ENCODE measurements around the gene MAD1L1.

The MAD1L1 gene

DNA sequence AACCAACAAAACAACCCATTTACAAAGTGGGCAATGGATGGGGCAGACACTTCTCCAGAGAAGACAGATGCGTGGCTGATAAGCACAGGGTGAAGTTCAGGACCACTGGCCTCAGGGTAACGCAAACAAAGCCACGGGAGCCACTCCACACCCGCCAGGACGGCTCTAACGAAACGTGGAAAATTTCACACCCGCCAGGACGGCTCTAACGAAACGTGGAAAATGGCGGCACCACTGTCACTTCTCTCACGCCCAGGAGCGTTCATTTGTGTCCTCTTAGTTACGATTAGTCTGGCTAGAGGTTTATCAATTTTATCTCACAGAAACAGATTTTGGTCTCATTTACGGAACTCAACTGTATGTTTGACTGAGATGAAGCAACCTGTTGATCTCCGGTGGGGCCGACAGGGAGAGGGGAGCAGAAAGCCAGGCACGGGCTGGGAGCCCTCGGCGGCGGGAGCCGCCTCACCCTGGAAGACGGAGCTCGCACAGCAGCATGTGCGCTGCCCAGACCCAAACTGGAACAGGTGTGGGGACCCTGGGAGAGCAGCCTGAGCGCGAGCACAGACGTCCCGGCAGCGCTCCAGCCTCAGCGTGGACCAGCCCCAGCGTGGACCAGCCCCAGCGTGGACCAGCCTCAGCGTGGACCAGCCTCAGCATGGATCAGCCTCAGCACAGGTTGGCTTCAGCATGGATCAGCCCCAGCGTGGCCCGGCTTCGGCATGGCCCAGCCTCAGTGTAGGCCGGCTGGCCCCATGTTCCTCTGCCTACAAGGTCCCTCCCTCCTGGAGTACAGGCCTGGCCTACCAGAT lies 243.5 kb downstream of the MAD1L1 start:
- TF ChIP-seq, protein P1, sequence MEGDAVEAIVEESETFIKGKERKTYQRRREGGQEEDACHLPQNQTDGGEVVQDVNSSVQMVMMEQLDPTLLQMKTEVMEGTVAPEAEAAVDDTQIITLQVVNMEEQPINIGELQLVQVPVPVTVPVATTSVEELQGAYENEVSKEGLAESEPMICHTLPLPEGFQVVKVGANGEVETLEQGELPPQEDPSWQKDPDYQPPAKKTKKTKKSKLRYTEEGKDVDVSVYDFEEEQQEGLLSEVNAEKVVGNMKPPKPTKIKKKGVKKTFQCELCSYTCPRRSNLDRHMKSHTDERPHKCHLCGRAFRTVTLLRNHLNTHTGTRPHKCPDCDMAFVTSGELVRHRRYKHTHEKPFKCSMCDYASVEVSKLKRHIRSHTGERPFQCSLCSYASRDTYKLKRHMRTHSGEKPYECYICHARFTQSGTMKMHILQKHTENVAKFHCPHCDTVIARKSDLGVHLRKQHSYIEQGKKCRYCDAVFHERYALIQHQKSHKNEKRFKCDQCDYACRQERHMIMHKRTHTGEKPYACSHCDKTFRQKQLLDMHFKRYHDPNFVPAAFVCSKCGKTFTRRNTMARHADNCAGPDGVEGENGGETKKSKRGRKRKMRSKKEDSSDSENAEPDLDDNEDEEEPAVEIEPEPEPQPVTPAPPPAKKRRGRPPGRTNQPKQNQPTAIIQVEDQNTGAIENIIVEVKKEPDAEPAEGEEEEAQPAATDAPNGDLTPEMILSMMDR (conservative IDR thresholded peaks at IDR 0.05; ENCODE audit: control insufficient read depth, insufficient read depth, low read depth, low read length): no peak
- DNase-seq (ENCODE audit: low read depth): no peak
- no peak overlapping the region for H3K4me3 ChIP-seq (ENCODE audit: control insufficient read depth, low read depth, low read length)

DNA sequence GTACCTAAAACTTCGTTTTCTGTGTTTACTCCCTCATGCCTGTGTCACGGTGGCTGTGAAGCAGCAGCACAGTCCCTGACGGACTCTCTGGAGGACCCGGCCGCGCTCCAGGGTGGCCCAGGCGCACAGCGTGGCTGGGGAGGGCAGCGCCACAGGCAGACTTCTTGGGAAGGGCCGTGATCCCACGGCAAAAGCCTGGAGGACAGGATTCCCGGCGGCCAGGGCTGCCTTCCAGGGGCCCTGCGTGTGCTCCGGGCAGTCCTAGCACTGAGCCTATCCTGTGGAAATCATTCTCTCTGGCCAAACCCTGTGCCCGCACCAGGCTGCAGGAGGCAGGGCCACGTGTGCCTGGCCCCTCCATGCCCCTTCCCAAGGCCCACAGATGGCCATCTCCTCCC lies 244.2 kb downstream of the MAD1L1 start:
- DNase-seq (ENCODE audit: low read depth): no peak
- no peak overlapping the region for H3K4me3 ChIP-seq (ENCODE audit: control insufficient read depth, low read depth, low read length)
- TF ChIP-seq, protein P1 (conservative IDR thresholded peaks at IDR 0.05; ENCODE audit: control insufficient read depth, insufficient read depth, low read depth, low read length): no peak

DNA sequence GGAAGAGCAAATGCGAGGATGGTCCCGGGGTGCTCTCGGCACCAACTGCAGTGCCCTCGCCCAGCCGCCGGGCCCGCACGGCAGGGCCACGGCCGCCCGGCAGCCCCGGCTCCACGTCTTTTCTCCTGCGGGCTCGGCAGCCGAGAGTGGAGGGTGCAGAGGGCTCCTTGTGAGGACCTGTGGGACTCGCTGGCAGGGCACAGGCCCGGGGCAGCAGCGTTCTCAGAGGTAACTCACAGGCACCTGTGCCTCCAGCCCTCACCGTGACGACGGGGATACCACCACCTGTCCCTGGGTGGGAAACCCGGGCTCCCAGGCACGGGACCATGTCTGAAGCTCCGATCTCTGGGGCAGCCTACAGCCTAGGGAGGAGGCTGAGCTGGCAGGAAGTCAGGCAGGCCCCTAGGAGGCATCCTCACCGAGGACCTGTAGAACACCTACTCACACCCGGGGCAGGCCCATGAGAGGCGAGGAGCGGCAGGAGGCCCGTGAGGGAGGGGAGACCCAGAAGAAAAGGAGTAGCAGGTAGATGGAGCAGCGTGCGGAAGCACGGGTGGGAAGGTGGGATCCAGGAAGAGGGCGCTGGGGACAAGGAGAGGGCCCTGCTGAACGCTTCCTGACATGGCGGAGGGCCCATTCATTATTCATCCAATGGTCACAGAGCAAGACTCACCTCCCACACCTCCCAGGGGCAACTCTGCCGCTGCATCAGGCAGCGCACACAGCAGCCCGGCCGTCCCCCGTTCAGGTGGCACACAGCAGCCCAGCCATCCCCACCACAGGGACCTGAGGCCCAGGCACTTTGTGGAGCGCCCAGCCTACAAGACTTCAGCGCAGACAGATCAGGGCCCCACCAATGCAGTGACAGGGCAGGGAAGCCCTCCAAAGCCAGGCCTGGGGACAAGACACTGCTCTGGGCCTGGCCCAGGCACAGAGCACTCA lies 244.9 kb downstream of the MAD1L1 start:
- no peak for DNase-seq (ENCODE audit: low read depth)
- TF ChIP-seq, protein P1 (conservative IDR thresholded peaks at IDR 0.05; ENCODE audit: control insufficient read depth, insufficient read depth, low read depth, low read length): no peak

DNA sequence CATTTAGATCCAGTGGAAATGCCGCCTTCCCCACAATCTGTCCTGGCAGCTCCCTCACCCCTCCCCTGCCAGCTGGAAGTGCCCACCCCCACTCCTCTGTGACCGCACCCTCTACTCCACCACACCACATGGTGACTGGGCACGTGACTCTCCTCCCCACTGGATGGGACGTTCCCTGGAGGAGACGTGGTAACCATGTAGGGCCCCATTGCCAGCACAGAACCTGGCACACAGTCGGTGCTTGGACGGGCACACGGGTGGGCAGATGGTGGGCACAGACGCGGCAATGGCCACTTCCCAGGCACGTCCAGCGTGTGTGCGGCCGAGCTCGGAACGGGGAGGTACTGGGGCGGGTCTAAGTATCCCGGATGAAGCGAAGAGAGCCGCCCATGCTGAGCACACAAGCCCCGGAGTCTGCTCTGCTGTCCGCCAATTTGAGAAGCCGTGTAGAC lies 245.6 kb downstream of the MAD1L1 start:
- TF ChIP-seq, protein P1 (conservative IDR thresholded peaks at IDR 0.05; ENCODE audit: control insufficient read depth, insufficient read depth, low read depth, low read length): no peak
- no peak overlapping the region for H3K4me3 ChIP-seq (ENCODE audit: control insufficient read depth, low read depth, low read length)
- no peak for DNase-seq (ENCODE audit: low read depth)

More for the DNA sequence above, 244.9 kb downstream of the MAD1L1 start:
- H3K4me3 ChIP-seq (ENCODE audit: control insufficient read depth, low read depth, low read length): no peak overlapping the region

DNA sequence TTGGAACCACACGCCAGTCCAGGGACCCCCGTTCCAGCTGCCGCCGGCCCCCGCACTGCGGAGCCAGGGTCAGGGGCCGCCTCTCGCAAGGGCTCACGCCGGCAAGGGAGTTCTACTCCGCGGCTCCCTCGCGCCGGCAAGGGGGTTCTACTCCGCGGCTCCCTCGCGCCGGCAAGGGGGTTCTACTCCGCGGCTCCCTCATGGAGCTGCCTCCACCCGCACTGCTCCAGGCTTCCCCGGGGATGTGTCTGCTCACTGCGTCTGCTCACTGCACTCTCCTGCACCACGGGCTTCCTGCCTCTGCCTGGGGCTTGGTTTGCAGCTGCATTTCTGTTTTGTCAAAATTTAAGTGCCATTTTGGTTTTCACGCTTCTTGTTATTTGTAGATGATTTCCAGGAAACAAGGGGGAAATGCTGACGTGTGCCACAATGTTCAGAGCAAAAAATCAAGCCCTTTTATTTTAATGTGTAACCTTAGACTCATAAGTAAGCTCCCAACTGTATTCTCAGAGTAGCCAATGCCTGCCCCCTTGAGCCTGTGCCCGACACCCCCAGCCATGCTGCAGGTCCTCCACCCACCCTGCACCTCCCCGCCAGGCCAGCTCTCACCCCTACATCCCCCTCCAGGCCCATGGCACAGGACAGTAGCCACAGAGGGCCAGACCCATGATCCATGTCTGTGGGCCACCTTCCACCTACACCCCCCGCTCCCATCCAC lies 246.2 kb downstream of the MAD1L1 start:
- no peak overlapping the region for H3K4me3 ChIP-seq (ENCODE audit: control insufficient read depth, low read depth, low read length)
- TF ChIP-seq, protein P1 (conservative IDR thresholded peaks at IDR 0.05; ENCODE audit: control insufficient read depth, insufficient read depth, low read depth, low read length): no peak
- DNase-seq (ENCODE audit: low read depth): no peak

DNA sequence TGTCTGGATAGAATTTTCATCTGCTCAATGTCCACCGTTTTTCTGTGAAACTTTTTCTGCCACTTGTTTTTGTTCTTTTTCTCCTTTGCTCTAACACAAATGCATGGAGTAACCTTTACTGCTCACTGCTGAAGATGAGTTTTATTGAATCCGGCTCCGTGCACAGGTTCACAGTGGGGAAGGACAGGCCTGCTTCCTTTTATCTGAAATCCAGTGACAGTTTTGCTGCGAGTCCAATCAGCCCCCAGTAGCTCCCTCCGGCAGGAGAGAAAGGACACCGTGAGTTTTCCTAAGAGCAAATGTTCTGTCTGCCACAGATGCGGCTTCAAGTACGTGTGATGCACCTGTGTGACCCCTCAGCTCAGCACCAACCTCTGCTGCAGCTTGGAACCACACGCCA lies 246.8 kb downstream of the MAD1L1 start:
- TF ChIP-seq, protein P1 (conservative IDR thresholded peaks at IDR 0.05; ENCODE audit: control insufficient read depth, insufficient read depth, low read depth, low read length): no peak

More for the DNA sequence above, 246.8 kb downstream of the MAD1L1 start:
- no peak overlapping the region for H3K4me3 ChIP-seq (ENCODE audit: control insufficient read depth, low read depth, low read length)
- DNase-seq (ENCODE audit: low read depth): no peak

Data from fibroblast of mammary gland (primary cell).